Sciatic nerve (tissue), 2 donors: ENCODE data around the gene FANCC. TPM values are rescaled to one million over a fixed set of nuclear protein-coding genes. Genes with fewer than 3 reads are reported as not detected.
"Not testable (repeated sequence)": the region's sequence is repeated elsewhere in the genome, so short reads cannot be mapped to it uniquely, and the experiment has no call there.

Source experiments
- ATAC-seq: fragments of 200-7000 bp; cut with Tn5 transposase; one replicate; pipeline ENCODE4 v1.9.1; 2020; ENCODE audit warnings: mild to moderate bottlenecking, moderate library complexity
- DNase-seq: peaks from one replicate; pipeline ENCODE4 v3.0.0-alpha.2; 2020; ENCODE audit warnings: low spot score
- intact Hi-C: fragments of 100-400 bp; cut with DNase I; formaldehyde crosslinking; loops from one replicate; pipeline ENCODE4 v1.14.2; 2022
- total RNA-seq: library from RNA; stranded (reverse); fragmentation: NEBNext Ultra II Directional; extraction: Animal tissue kit (Norgen Biotek cat#: 25700); gene quantifications from one replicate; pipeline ENCODE4 v1.2.1, GENCODE V29; 2021
- donor health status: DM: no; HTN: no; CAD: no.
- donor health status: DM: no; HTN: no; CAD: no.

The FANCC gene
- total RNA-seq, 1 donor from 2014 or later: 13.6 TPM

DNA sequence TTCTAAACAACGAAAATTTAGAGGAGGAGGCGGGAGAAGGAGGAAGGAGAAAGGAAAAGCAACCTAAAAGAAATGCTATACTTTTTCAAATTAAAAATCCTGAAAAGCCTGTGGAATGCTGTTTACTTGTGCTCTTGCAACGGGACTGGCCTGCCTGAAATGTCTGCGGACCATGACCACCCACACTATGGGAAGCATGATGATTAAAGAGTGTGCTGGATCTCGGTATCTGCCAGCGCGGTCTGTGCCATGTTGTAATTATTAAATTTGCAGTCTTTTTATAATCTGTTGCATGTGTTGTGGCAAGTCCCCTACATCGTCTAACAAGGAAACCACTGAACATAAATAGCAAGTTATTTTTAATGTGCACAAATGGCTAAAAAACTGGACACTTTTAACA, 111.4 kb downstream of the FANCC start:
- intact Hi-C loops: no loop called here
- ATAC-seq (peak; percentile 70), DNase-seq (no peak)

DNA sequence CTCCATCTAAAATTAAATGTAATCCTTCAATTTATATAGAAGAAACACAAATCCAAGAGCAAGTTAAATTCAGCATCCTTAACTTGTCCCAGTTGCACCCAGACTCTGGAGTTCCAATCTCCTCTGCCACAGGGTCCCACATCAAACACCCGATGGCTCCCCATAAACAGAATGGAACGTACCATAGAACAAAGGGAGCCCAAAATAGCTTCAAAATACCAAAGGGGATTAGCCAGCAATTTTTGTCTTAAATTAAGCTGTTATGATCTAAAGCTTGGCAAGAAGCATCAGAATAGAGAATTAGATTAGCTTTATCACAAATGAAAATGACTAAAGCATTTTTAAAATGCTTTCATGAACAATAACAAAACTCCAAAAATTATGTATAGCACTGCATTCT, 112.8 kb downstream of the FANCC start:
- intact Hi-C loops: no loop called here
- ATAC-seq (no peak), DNase-seq (no peak)

DNA sequence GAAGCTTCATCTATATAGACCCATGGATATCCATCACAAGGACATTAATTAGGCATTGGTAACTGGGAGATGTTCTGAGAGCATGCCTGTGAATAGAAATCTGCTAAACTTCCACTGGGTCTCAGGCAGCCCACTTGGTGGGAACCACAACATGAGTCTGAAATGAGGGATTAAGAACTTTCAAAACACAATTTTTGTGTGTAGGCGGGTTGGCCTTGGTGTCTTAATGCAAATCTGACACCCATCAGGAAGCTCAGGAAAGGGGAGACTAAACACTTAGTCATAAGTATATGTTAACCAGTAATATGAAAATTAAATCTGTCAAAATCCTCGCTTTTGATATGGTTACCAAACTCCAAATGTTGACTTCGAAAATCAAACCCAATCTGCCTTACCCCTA, 113.2 kb downstream of the FANCC start:
- intact Hi-C loops: no loop called here
- DNase-seq (no peak), ATAC-seq (no peak)

DNA sequence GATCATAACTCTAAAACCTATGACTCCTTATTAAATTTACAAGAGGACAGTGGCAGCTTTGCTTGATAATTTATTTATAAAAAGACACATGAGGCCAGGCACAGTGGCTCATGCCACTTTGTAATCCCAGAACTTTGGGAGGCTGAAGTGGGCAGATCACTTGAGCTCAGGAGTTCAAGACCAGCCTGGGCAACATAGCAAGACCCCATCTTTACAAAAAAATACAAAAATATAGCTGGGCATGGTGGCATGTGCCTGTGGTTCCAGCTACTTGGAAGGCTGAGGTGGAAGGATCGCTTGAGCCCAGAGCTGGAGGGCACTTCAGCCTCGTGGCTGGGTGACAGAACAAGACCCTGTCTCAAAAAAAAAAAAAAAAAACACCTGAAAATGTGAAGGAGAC, 114.5 kb downstream of the FANCC start:
- ATAC-seq, intact Hi-C loops, DNase-seq: not testable (repeated sequence)

DNA sequence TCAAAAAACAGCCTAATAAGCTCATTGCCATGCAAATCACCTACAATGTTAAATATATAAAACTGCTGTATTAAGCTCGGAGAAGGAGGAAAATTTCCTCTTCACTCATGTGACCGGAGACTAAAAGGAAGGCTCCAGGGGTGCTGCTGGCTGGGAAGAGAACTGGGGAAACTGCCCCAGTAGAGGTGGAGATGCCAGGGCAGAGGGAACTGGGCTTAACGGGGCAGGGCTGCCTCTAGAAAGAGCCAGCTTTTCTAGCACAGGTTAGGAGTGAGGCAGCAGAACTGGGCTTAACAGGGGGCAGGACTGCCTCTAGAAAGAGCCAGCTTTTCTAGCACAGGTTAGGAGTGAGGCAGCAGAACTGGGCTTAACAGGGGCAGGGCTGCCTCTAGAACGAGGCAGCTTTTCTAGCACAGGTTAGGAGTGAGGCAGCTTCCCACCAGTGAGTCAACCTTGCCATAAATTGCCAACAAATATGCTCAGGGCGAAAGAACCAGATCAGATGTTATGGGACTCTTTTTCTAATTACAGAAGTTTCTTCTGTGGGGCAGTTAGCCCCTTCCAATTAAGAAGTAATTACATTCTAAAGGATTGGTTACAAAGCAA, 115.3 kb downstream of the FANCC start:
- intact Hi-C loops: no loop called here
- DNase-seq: no peak
- no peak for ATAC-seq

DNA sequence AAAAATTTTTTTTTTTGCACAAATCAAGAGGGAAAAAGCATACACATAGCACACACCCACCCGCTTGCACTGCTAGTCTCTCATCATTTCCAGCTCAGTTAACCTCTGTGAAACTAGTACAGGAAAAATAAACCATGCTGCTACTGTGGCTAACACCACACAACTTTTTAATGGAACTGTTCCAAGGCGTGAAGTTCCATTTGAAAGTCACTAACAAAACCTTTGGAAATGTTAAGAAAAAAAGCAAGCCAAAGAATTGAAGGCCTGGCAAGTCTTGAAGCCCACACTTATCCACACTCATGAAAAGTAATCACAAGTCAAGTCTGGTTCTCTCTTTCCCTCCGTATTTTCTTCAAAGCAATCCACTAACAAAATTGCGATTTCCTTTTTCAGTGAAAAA, 116.3 kb downstream of the FANCC start:
- no peak for DNase-seq
- ATAC-seq: no peak
- intact Hi-C loops: no loop called here

DNA sequence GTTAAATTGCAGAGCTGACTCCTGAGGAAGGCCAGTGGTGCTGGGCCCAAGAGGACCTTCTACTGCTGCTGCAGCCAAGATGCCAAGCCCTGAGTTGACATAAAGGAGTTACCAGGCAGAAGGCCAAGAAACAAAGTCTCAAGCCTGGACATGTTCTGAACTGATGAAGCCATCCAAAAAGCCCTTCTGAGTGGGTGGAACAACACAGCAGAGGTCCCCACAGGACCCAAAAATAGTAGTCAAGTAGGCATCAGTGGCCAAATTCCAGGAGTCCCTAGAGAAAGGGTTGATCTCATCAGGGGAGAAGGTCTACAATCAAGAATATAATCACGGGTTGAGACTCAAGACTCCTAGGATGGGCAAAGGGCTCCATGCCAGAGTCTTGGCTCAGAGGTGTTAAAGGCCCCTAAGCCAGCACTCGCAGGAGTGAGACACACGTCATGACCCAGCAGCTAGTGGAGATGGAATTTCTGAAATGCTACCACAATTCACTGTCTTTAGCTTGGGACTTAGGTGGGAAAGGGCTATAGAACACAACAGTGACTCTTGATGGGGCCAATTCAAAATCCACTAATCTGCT, 119.7 kb downstream of the FANCC start:
- ATAC-seq: peak; percentile 77
- intact Hi-C loops: no loop called here
- DNase-seq: no peak

DNA sequence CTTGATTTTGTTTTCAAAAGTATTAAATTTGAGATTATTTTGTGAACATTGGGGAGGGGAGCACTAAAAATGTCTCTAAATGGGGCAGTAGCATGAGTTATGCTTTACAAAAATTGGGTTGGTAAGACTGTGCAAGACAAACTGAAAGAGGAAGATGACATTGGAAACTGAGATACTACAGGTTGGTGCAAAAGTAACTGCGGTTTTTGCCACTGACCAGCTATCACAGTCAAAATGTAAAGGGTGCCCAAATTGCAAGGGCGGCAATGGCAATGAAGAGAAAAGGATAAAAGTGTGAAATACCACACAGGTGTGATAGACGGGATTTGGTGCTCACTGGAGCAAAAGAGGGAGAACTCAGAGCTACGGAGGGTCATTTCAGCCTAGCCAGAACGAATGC, 124.0 kb downstream of the FANCC start:
- intact Hi-C loops: no loop called here
- ATAC-seq: no peak
- DNase-seq: no peak

DNA sequence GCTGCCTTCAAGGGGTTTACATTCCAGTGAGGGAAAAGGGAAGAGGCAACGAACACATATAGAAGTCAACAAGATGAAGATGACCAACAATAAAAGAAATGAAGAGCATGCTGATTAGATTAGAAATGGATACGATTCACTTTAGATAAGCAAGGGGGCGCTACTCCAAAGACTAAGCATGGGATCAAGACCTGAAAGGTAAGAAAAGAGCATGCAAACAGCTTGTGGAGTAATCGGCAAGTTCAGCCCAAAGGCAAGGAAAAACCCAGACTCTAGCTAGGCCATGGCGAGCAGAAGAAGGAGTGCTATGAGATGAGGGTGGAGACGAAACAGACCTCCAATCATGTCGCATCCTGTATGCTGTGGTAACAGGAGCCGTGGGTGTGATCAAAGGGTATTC, 124.4 kb downstream of the FANCC start:
- ATAC-seq (no peak), DNase-seq (no peak)
- intact Hi-C loops: no loop called here

DNA sequence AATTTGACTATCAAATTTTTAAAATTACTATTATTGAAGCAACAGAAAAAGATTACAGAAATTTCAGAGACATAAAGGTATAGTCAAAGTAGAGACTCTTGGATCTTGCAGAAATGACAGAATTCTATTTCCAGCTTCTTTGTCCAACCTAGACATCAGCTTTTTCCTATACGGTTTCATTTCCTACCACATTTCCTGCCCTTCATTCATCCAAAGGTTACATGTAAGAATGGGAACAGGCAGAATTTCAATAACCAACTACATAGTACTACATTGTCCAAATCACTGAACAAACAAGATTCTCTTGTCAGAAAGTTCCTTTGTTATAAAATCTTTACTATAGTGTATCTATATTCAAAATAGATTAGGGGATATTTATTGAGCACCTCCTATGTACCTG, 124.9 kb downstream of the FANCC start:
- DNase-seq (no peak), ATAC-seq (no peak)
- intact Hi-C loops: no loop called here

DNA sequence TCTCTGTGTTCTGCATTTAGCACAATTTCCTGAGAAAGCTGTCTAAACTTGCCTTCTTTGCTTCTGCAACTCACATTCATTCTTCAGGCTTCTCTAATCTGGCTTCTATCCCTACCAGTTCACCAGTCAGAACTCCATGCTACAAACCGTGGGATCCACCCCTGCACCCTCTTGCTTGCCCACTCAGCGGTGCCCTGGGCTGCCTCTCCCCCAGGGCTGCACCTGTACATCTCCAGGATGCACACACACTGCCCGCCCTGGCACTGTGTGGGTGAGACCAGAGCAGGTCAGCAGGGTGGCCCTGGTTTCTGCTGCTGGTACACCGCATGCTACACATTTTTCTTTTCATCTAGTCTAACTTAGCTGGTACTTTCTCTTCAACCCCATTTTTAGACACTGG, 127.1 kb downstream of the FANCC start:
- no peak for ATAC-seq

DNA sequence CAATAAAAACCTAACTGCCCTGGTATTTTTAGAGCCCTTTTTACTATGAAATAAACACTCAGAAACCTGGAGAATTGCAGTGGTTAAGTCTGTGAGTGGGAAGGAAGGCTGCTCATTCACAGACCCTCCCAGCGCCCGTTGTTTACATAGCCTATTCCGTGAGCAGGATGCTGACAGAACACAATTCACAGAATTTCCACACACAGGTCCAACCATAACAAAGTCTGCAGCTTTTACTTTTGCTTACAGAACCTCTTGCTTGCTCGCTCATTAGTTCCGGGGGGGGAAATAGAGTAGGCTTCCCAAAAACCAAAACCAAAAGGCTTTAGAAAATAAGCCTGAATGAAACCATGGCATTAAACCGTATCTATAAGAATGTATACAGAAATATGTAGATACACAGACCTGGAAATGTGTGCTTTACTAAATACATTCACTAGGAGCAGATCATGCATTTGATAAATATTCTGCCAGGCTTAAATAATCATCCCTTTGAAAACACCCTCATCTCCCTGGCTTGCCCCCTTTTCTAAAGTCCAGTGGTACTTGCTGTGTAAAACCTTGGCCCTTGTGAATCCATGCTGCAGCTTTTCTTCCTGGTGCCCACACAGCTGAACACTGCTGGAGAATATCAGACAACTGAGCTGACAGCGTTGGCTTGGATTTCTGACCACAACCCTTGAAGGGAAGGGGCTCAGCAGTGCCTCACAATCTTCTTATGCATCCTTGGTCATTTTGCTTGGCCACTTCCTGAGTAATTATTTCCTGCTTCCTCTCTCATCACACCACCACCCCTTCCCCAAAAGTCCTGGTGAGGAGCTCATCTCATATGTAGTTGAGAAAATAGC, 128.0 kb downstream of the FANCC start:
- ATAC-seq (peak; percentile 92), DNase-seq (no peak)
- intact Hi-C loops: no loop called here

More for the DNA sequence above, 127.1 kb downstream of the FANCC start:
- DNase-seq: no peak
- intact Hi-C loops: no loop called here

DNA sequence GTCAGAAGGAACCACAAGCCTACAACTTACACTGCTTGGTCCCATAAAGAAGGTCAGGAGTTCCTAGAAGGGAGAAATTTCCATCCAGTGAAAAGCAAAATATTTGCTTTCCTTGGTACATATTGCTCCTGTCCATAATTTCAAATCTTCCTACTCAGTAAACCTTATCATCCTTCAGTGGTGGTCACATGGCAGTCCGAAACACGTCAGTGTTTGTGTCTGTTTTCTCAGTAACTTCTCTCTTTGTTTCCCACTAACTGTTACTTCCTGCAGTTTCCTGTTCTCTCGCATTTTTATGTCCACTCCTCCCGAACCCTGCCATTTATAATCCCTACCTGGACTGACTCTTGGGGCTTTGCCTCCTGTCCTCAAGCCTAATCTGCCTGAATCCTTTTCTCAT, 129.1 kb downstream of the FANCC start:
- DNase-seq (no peak), ATAC-seq (peak; percentile 79)
- intact Hi-C loops: no loop called here

DNA sequence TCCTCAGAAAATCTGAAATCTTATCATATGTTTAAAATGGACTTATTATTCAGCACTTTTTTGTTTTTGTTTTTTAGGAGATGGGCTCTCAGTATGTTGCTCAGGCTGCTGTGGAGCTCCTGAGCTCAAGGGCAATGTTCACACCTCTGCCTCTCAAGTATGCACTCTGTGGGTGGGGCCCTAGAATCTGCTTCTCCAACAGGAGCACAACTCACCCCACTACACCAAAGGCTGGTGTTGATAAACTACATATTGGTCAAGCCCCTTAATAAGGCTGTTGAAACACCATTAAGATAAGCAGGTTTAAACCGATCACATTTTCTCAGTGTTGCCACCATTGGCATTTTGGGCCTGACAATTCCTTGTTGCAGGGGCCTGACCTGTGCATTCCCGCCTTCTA, 131.6 kb downstream of the FANCC start:
- intact Hi-C loops: no loop called here
- no peak for ATAC-seq

DNA sequence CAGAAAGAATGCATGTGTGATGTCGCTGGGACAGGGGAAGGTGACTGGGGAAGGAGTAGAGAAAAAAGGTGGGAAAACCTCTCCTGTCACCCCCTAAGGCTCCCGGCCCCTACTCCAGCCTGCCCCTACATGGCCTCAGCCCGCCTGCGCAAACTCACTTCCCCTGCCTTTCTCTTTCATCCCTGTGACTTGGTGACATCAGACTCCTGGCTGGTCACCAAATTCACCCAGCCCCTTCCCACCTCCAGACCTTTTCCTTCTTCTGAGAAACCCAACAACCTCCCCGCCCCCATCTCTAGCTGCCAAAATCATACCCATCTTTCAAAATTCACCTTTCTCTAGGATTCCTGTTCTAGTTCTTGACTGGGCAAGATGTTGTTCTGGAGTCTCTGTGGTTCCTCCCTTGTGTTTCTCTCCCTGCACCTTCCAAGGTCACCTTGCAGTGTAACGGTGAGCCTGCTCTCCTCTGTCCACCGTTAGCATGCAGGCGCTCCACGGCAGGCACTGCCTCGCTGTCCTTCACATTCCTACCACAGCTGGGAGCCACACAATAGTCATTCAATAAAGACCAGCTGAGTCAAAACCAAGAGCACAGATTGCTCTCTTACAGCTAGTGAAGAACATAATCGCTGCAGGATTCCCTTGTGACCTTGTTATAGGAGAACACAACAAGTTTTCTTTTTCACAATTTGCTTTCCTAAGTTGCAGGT, 134.5 kb downstream of the FANCC start:
- DNase-seq: no peak
- ATAC-seq: peak; percentile 86
- intact Hi-C loops: no loop called here

More for the DNA sequence above, 131.6 kb downstream of the FANCC start:
- no peak for DNase-seq

DNA sequence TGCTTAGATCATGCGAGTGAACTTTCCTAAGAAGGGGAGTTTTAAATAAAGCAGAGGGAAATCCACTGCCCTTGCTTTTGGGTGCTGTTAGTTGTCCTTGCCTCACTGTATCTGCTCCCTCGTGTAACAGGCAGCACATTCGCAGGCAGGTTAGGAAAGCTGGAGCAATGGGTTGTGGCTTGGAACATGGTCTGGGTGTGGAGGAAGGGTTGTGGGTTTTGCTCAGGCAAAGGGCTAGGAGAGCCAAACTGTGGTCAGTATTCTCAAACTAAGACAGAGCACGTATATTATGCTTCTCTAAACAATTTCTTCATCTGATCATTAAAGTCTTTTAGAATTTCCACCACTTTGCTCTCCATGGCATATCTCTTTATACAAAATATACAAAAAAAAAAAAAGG, 135.7 kb downstream of the FANCC start:
- DNase-seq (no peak), ATAC-seq (no peak)
- intact Hi-C loops: no loop called here

DNA sequence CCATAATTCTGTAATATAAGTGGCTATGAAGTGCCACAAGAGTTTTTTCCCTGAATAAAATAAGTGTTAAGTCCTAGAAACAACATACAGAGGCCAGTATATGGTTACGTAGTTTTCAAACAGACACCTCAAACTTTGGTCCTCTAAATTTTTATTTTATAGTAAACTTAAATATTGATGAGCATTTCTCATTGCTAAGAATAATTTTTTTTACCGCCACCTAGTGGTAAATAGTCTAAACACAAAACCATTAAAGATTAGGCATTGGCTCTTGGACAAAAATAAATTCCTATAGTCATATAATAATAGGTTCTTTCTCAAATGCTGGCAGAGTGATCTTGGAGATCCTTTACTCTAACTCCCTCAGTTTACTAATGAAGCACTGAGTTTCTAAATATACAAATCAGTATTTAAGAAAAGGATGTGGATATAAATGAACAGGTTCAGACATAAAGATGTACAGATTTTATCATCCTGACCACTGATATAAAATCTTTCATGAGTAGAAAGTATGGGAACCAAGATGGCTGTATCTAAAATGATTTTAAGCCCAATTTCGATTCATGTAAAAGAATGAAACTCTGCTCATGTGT, 136.2 kb downstream of the FANCC start:
- intact Hi-C loops: no loop called here
- ATAC-seq: no peak
- DNase-seq: no peak

DNA sequence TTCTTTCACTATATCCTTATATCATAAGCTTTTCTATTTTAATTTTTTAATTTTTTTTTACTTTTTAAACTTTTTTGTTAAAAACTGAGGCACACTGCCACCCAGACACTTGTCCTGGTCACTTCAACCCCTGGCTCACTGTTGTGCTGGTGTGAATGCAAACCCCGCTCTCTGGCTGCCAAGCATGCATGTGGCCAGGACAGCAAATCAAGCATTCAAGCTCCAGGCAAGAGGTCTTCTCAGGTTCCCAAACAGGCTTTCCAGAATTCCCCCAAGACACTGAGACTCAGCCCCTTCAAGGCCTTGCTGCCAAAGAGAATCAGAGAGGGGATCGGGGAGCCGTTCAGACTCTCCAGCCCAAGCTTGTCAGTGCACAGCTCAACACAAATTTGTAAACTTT, 139.9 kb downstream of the FANCC start:
- intact Hi-C loops: no loop called here
- no peak for DNase-seq

DNA sequence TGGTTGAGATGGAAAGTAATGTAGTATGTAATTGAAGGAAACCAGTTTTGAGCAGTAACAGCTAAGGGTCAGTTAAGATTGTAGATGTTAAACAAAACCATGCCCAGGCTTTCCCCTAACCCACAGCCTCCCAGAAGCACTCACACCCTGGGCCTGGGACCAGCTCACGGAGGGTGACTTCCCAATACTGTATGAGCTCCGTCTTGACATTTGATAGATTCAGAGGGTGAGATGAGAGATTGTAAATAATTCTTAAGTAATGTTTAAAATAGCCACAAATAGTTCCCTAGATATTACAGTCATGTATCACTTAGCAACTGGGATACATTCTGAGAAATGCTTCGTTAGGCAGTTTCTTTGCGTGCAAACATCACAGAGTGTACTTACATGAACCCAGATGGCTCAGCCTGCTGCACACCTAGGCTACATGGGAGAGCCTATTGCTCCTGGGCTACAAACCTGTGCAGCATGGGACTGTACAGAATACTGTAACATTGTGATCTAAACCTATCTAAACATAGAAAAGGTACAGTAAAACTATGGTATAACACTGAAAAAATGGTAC, 140.7 kb downstream of the FANCC start:
- intact Hi-C loops: no loop called here
- no peak for ATAC-seq
- no peak for DNase-seq

More for the DNA sequence above, 139.9 kb downstream of the FANCC start:
- peak; percentile 18 for ATAC-seq
